Measurements from ENCODE around the gene SULT1C3.

SULT1C3 gene

DNA sequence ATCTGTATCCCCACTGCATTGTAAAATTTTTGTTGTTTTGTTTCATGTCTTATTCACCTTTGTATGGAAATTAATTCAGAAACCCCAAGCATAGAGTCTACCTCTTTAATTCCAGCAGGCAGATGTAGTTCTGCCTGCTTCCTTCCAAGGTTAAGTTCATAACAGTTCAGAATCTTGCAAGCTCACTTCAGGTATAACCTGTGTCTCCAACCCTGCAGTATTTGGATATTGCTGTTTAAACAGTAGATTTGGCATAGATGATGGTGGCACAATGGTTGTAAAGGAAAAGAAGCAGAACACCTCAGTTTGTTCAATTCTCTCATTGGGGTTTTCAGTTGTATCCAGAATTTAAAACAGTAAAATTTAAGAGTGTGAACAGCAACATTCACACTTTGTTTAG, 70.1 kb downstream of the SULT1C3 start:
- DNase-seq, result no peak
